NCI-H226 (cell line): ENCODE results near the gene SMIM33.
"Not testable (repeated sequence)": the region's sequence is repeated elsewhere in the genome, so short reads cannot be mapped to it uniquely, and the experiment has no call there.

Experiments used
- DNase-seq: peaks from one replicate; pipeline ENCODE4 v3.0.0-alpha.2; 2015

The SMIM33 gene

DNA sequence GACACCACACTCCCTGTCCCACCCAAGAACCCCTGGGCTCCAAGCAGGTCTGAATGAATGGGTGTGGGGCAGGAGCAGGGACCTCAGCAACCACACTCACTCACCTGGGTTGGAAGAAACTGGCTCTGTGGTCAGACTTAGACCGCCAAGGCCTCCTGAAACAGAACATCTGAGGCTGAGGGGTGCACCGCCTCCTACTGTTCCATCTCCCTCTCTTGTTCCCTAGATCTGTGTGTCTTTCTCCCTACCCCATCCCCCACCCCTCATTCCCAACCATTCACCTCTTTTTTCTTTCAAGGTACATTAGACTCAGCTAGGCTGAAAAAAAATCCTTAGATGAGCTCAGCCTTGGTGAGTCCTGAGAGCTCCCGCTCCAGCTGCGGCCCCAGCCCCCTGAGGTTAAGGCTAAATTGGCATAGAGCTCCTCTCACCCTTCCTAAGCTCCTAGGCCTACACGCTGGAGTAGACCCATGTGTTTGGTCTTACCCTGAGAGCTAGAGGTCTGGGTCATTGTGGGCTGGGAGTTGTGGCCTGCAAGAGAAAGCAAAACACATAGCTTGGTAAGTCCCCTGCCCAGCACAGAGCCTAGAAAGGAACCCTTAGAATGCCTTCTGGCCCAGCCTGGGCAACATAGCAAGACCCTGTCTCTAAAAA, 13.0 kb upstream of the SMIM33 start:
- no peak for DNase-seq

DNA sequence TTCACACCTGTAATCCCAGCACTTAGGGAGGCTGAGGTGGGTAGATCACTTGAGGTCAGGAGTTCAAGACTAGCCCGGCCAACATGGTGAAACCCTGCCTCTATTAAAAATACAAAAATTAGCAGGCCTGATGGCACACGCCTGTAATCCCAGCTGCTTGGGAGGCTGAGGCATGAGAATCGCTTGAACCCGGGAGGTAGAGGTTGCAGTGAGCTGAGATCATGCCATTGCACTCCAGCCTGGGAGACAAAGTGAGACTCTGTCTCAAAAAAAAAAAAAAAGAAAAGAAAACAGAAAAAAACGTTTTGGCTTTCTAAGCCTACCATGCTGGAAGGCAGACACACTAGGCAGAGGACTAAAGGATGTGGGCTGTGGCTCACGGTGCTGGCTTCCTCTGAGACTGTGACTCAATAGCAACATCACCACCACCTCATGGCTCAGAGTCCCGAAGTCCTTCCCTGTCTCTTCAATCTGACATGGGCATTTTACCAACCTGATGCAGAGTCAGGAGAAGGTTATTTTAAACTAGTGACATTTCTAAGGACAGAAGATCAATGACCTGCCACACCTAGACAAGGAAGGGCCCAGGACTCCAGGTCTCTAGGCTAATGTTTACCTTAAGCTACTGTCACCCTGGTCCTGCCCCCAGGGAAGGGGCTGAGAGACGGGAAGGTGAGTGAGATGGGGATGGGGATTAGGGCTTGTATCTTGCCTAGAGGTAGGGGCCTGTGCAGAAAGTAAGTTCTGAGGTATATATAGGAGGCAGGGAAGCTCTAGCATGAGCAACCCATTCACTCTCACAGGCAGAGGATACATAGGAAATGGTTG, 12.0 kb upstream of the SMIM33 start:
- DNase-seq = peak; percentile 38

- DNase-seq = no peak
Observed at GRCh38 chr5:139459451-139459934, 11.3 kb upstream of the SMIM33 start.

DNA sequence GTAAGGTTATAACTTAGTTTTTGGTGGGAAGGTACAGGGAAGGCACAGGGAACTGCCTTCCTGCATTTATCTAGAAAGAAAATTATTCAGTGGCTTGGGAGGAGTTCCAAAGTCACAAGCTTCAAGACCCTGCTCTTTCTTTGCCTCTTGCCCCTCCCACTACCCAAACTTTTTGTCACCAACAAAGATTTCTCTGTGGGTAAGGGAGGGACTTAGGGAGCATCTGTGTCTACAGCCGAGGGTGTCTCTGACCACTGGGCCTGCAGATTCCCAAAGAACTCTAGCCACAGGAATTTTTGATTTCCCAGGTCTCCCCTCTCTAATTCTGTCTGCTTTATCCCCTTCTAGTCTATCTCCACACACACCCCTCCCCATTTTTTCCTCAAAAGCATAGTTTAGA, 10.3 kb upstream of the SMIM33 start:
- no peak for DNase-seq

GRCh38 chr5:139461176-139461575, 9.6 kb upstream of the SMIM33 start:
- DNase-seq = no peak

DNA sequence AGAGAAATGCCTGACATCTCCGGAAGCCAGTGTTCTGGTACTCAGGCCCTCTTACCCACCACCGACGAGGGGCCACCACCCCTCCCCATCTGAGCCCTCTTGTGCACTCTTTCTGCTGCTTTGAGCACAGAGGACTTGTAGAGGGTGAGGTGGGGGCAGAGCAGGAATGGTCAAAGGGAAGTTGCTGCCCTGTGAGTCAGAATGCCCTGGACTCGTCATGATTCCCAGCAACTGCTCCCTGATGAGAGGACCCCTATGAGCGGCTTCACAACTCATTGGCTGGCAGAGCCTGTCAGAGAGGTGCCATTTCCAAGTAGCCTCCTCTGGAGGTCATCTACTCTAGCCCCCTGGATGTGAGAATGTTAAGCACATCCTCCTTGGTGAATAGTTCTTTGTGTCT, 9.1 kb upstream of the SMIM33 start:
- DNase-seq = peak; percentile 57

DNA sequence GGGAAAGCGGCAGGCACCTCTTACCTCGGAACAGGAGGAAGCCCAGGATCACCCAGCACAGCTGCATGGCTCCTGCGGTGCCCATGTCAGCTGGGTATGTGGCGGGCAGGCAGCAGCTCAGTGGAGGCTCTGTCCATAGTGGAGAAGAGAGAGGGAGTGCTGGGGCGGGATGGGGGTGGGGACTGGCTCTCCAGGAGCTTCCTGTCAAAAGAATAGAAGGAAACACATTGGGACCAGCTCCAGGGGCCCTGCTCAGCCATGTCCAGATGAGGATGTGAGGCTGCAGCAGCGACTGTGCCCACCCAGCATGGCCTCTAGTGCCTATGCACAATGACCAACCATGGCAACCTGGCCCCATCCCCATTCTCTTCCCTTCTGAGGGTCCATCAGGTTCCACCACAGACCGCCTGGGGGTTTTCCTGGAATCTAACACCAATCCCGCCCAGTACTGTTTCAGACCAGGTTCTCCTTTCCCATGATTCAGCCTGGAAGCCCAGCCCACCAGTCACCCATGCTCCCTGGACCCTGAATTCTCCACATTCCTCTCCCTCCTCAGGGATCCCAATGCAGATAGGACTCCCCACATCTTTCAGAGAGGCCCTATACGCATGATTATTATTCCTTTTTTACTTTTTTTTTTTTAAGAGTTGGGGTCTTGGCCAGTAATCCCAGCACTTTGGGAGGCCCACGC, 8.1 kb upstream of the SMIM33 start, which contains the start of gene ECSCR:
Gene ECSCR, minus strand, starts transcription at position 158 of the 691 bp plus-strand sequence. Its CDS starts 73 bp downstream, at position 85.
- no peak for DNase-seq

DNA sequence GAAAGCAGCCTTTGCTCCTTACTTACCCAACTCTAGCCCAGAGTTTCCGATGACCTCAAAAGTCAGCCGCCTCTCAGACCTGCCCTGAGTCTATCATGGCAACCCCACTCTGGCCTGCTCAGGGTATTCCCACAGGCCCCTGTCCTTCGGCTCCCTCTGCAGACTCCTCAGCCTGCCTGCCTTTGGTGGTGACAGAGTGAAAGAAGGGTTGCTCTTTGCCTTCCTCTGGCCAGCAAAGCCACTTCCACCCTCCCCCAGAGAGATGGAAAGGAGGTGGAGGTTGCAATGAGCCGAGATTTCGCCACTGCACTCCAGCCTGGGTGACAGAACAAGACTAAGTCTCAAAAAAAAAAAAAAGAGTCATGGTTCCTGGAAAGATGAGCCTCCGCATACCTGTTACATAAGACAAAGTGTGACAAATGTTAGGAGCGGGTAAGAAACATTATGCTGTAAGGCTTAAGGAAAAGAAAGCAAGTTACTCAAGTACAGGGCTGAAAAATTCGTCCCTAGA, 2.3 kb upstream of the SMIM33 start:
- DNase-seq = no peak

- DNase-seq = no peak
Observed at GRCh38 chr5:139472386-139473030, 1.7 kb downstream of the SMIM33 start.

DNA sequence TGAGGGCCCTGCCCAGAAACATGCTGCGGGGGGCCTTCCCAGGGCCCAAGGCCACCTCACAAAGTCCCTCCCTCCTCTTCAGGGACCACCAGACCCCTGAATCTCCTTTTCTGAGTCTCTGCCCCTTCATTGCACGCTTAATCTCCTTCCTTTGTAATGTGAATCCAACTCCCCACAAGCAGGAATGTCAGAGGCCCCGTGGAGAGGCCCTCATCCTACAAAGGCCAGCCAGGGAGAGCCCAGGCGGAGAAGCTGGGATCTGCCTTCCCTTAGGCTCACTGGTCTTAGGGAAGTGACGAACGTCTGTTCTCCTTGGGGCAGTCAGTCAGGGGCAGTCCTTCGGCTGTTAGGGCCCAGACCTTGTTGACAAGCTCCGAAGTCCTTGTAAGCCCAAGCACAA, 2.3 kb downstream of the SMIM33 start:
- DNase-seq = no peak

DNA sequence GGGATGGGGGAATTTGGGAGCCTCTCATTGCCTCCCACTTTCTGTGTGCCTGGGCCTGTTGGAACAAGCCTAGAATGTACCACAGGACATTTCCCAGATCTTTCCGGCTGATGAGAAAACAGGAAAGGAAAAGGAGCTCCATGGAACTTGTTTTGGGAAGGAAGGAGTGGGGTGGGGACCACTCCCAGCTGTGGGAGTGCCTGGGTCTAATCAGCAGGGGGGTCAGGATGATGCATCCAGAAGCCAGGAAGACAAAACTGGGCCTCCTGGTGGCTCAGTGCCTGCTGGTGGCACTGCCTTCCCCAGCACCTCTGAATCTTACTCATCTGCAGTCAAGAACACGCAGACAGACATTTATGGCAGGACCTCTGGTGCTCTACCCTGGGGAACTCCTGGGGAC, 2.8 kb downstream of the SMIM33 start:
- DNase-seq = no peak

DNA sequence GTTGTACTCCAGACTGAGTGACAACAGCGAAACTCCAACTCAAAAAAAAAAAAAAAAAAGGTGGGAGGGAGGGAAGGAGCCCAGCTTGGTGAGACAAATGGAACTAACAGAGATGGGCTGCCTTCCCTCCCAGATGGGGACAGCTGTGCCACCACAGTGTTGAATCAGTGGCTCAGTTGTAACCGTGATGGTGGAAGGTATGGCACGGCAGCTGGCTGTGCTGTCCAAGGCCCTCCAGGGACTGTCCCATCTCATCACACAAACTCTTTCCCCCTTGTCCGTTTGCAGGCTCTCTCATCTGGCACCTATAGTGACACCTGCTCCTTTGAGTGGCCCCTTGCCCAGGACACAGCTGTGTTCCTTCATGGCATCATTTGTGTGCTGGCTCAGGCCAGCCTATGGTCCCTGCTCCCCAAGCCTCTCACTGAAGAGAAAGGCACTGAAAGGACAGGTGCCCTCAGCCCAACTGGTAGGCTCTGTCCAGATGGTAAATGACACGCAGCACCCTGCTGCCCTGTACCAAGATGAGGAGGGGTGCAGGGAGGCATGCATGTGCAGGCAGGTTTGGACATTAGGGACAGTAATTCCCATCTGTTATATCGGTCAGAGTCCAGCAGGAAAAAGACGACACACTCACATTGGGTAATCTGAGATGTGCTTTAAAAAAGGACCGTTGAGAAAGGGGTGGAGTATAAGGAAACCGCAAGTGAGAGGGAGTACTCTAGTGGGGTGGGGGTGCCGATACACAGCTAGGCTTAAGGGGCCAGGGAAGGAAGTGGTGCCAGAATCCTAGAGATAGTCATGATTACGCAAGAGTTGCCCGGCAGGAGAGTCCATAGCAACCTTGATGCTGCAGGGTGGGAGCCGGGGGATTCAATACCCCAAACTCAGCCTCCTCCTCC, 4.3 kb downstream of the SMIM33 start:
- DNase-seq = peak; percentile 78

DNA sequence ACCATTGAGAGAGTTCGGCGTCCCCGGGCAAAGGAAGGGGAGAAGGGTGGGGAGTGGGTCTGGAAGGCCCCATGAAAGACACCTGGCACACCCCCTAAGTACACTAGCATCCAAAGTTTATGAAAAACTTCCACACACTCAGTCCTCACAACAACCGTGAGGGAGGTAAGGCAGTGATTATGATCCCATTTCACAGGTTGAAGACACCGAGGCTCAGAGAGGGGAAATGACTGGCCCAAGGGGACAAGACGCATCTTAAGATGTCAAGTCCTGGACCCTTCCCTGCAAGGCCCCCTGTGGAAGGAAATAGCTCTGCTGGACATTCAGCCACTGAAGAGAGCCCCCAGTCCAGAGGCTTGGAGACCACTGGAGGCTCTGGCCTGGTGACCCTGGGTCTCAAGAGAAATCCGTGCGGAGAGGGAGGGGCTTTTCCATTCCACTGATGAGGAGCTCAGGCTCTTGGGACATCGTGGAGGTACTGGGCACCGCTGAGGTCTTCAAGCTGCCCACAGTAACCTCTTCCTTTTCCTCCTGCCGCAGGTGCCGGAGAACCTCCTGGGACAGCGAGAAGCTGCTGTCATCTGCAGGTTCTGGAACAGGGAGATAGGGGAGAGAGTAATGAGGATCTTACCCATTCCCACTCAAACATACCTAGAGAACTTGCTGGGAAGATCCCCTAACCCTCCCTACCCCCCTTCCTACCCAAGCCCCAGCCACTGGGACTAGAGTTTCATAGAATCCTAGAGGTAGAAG, 5.2 kb downstream of the SMIM33 start:
- no peak for DNase-seq

DNA sequence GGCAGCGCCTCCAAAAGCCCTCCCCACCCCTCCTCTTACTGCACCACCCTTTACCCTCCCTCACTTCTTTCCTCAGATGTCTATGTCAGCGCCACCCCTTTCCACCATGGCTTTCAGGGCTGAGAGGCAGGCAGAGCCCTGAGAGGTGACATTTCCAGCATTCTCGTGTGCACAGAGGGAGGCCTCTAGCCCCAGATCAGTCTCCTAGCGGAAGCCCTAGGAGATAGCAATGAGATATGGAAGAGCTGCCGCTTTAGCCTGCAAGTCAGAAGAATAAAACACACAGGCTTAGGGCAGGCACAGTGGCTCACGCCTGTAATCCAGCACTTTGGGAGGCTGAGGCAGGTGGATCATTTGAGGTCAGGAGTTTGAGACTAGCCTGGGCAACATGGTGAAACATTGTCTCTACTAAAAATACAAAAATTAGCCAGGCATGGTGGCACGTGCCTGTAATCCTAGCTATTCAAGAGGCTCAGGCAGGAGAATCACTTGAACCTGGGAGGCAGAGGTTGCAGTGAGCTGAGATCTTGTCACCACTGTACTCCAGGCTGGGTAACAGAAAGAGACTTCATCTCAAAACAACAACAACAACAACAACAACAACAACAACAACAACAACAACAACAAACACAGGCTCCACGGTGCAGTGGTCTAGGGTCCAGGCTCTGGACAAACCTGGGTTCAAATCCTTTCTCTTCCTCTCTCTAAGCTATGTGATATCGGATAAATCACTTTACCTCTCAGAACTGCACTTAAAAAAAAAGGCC, 8.0 kb downstream of the SMIM33 start:
- not testable (repeated sequence) for DNase-seq

DNA sequence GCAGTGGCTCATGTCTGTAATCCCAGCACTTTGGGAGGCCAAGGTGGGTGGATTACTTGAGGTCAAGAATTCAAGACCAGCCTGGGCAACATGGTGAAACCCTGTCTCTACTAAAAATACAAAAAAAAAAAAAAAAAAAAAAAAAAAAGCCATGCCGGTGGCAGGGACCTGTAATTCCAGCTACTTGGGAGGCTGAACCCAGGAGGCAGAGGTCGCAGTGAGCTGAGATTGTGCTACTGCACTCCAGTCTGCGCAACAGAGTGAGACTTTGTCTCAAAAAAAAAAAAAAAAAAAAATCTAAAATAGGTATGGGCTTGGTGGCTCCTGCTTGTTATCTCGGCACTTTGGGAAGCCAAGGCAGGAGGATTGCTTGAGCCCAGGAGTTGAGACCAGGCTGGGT, 8.9 kb downstream of the SMIM33 start:
- not testable (repeated sequence) for DNase-seq

DNA sequence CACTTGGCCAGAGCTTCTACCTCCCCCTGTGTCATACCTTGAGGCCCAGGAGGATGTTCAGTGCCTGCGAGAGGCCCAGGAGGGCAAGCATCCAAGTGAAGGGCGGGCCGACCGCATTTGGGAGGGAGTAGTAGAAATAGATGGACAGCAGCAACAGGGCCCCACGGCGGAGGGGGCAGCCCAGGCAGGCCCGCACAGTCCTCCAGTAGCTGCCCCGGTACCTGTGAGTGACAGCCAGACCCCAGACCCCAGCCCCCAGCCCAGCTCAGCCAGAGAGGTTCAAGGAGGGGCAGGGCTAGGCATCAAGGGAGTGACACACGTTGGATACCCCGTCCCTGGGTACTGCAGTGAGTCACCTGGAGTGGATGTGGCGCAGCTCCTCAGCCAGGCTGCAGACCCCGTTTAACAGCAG, 10.3 kb downstream of the SMIM33 start:
- DNase-seq = no peak

GRCh38 chr5:139481580-139482049, 10.8 kb downstream of the SMIM33 start:
- DNase-seq = no peak

DNA sequence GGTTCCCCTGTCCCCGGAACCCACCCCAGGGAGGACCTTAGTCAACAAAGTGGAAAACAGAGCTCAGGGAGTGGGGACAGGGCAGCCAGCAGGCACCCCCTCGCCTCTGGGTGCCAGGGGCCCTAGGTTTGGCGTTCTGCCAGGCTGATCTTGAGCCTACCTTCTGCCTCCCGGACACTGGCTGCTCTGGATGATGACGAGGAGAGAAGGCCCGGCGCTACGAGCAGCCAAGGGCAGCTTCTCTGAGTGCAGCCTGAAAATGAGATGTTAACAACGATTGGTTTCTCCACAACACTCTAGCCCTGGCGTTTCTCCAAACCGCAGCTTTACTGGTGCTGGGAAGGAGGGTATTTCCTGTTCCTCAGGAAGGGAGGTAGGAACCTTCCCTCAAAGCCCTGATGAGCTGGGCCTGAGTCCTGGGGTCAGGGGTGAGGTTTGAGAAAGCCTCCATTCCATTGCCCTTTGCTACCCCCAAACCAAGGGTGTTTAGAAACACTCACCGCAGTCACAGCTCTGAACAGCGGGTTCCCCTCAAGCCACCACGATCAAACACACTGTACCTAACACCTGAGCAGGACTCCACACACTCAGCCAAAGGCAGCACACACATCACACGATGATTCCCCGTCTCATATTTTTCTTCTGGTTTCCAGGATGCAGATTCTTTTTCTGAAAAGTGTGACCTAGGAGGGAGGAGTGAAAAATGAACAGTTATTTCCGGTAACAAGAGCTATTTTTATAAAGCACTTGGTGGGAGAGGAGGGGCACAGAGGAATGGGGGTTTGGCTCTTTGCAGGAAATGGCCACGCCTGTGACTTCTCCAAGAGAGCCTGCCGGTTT, 11.5 kb downstream of the SMIM33 start, which contains the start of gene STING1:
Gene STING1, minus strand, starts transcription at position 709 of the 840 bp plus-strand sequence. CDS start 1,054 bp downstream, outside the sequence.
- DNase-seq = peak; percentile 100

DNA sequence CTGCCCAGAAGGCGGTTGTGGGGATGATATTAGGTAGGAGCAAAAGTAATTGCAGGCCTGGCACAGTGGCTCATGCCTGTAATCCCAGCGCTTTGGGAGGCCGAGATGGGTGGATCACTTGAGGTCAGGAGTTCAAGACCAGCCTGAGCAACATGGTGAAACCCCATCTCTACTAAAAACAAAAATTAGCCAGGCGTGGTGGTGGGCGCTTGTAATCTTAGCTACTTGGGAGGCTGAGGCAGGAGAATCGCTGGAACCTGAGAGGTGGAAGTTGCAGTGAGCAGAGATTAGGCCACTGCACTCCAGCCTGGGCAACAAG, 12.0 kb downstream of the SMIM33 start:
- DNase-seq = not testable (repeated sequence)
